ENCODE measurements around the gene BTBD18. TPM values are rescaled to one million over a fixed set of nuclear protein-coding genes. Genes with fewer than 3 reads are reported as not detected.

BTBD18 gene
- not detected for total RNA-seq
- under 1 TPM in 7 of 8 donors, not detected in 1; 0.07 to 0.41 (median 0.09) TPM for polyA plus RNA-seq (ENCODE audit: insufficient read depth in 1 of 8, insufficient read length in 8 of 8, low replicate concordance in 1 of 8)
- long read RNA-seq, donor 1: 0 reads
- long read RNA-seq, donor 2: 0 reads
- long read RNA-seq, donor 3: 0 reads
- long read RNA-seq, donor 4, partial matches to known transcripts: 10 of 10 reads
- long read RNA-seq, donor 4, other reads (novel, unspliced or antisense): 0 of 10 reads
- long read RNA-seq, donor 5: 0 reads
- long read RNA-seq, donor 6: 0 reads
- long read RNA-seq, donor 7: 0 reads
- long read RNA-seq, donor 8: 0 reads
- long read RNA-seq, donor 9: 0 reads
- long read RNA-seq, donor 10, partial matches to known transcripts: 19 of 19 reads
- long read RNA-seq, donor 10, other reads (novel, unspliced or antisense): 0 of 19 reads
- long read RNA-seq, donor 11: 0 reads

- Histone ChIP-seq H3K4me1 (ENCODE audit: control insufficient read depth, insufficient read depth, low read length) (no peaks in the 10 kb centered on the region), H3K27me3 (ENCODE audit: control insufficient read depth, insufficient read depth, low read length) (no peaks in the 10 kb centered on the region), H3K36me3 (ENCODE audit: control insufficient read depth, insufficient read depth, low read length) (peaks cover 5% of the 10 kb centered on the region), H3K4me3 (ENCODE audit: low read length) (no peak within 1 kb of the TSS), H3K9me3 (replicated peaks; ENCODE audit: control insufficient read depth, low read depth, low read length) (no peaks in the 10 kb centered on the region), H3K27ac (ENCODE audit: low read length) (no peak within 1 kb of the TSS)
- WGBS (ENCODE audit: insufficient coverage): 89% methylated on average over 3 of the region's 10 CpGs
- DNase-seq: peak; percentile 42
These were observed at the start of gene BTBD18 for GRCh38 chr11:57751676-57752253. Gene BTBD18, minus strand, starts transcription at chr11:57751819. Its CDS starts 631 bp downstream, at chr11:57751188.

GRCh38 chr11:57801183-57801485 lies 49.5 kb upstream of the BTBD18 start:
- Histone ChIP-seq H3K4me1 (ENCODE audit: control insufficient read depth, insufficient read depth, low read length) (peaks cover 16% of the 10 kb centered on the region), H3K27ac (ENCODE audit: low read length) (no peak overlapping the region), H3K36me3 (ENCODE audit: control insufficient read depth, insufficient read depth, low read length) (peaks cover 57% of the 10 kb centered on the region), H3K27me3 (ENCODE audit: control insufficient read depth, insufficient read depth, low read length) (no peaks in the 10 kb centered on the region), H3K4me3 (ENCODE audit: low read length) (no peak overlapping the region), H3K9me3 (replicated peaks; ENCODE audit: control insufficient read depth, low read depth, low read length) (no peaks in the 10 kb centered on the region)
- no peak for DNase-seq

- peak; percentile 86 for DNase-seq
- H3K4me3 ChIP-seq (ENCODE audit: low read length): no peak overlapping the region
- WGBS (ENCODE audit: insufficient coverage): 85% methylated on average over 2 of the region's 4 CpGs
- H3K27ac ChIP-seq (ENCODE audit: low read length): peak overlapping the region; percentile 18
- H3K9me3 ChIP-seq (replicated peaks; ENCODE audit: control insufficient read depth, low read depth, low read length): no peaks in the 10 kb centered on the region
- peaks cover 57% of the 10 kb centered on the region for H3K36me3 ChIP-seq (ENCODE audit: control insufficient read depth, insufficient read depth, low read length)
- no peaks in the 10 kb centered on the region for H3K27me3 ChIP-seq (ENCODE audit: control insufficient read depth, insufficient read depth, low read length)
- H3K4me1 ChIP-seq (ENCODE audit: control insufficient read depth, insufficient read depth, low read length): peaks cover 16% of the 10 kb centered on the region
These were observed 49.0 kb upstream of the BTBD18 start for GRCh38 chr11:57800444-57801182.

GRCh38 chr11:57798905-57799559 lies 47.4 kb upstream of the BTBD18 start:
- no CpG with 5 or more reads among the region's 1 CpG for WGBS (ENCODE audit: insufficient coverage)
- H3K27ac ChIP-seq (ENCODE audit: low read length): peak overlapping the region; percentile 17
- peak; percentile 38 for DNase-seq
- peaks cover 57% of the 10 kb centered on the region for H3K36me3 ChIP-seq (ENCODE audit: control insufficient read depth, insufficient read depth, low read length)
- no peaks in the 10 kb centered on the region for H3K27me3 ChIP-seq (ENCODE audit: control insufficient read depth, insufficient read depth, low read length)
- peaks cover 16% of the 10 kb centered on the region for H3K4me1 ChIP-seq (ENCODE audit: control insufficient read depth, insufficient read depth, low read length)
- no peaks in the 10 kb centered on the region for H3K9me3 ChIP-seq (replicated peaks; ENCODE audit: control insufficient read depth, low read depth, low read length)
- H3K4me3 ChIP-seq (ENCODE audit: low read length): no peak overlapping the region

- Histone ChIP-seq H3K27me3 (ENCODE audit: control insufficient read depth, insufficient read depth, low read length) (no peaks in the 10 kb centered on the region), H3K36me3 (ENCODE audit: control insufficient read depth, insufficient read depth, low read length) (peaks cover 55% of the 10 kb centered on the region), H3K27ac (ENCODE audit: low read length) (peak overlapping the region; percentile 71), H3K9me3 (replicated peaks; ENCODE audit: control insufficient read depth, low read depth, low read length) (no peaks in the 10 kb centered on the region), H3K4me3 (ENCODE audit: low read length) (no peak overlapping the region), H3K4me1 (ENCODE audit: control insufficient read depth, insufficient read depth, low read length) (peaks cover 8% of the 10 kb centered on the region)
- DNase-seq: peak; percentile 72
- WGBS (ENCODE audit: insufficient coverage): no CpG with 5 or more reads among the region's 8 CpGs
These were observed 41.9 kb upstream of the BTBD18 start for GRCh38 chr11:57793351-57794115.

- Histone ChIP-seq H3K4me1 (ENCODE audit: control insufficient read depth, insufficient read depth, low read length) (peaks cover 7% of the 10 kb centered on the region), H3K4me3 (ENCODE audit: low read length) (no peak overlapping the region), H3K9me3 (replicated peaks; ENCODE audit: control insufficient read depth, low read depth, low read length) (no peaks in the 10 kb centered on the region), H3K27me3 (ENCODE audit: control insufficient read depth, insufficient read depth, low read length) (no peaks in the 10 kb centered on the region), H3K27ac (ENCODE audit: low read length) (peak overlapping the region; percentile 71), H3K36me3 (ENCODE audit: control insufficient read depth, insufficient read depth, low read length) (peaks cover 51% of the 10 kb centered on the region)
- DNase-seq: peak; percentile 56
These were observed 41.3 kb upstream of the BTBD18 start for GRCh38 chr11:57792870-57793269.

GRCh38 chr11:57792060-57792541 lies 40.5 kb upstream of the BTBD18 start:
- WGBS (ENCODE audit: insufficient coverage): no CpG with 5 or more reads among the region's 7 CpGs
- no peaks in the 10 kb centered on the region for H3K9me3 ChIP-seq (replicated peaks; ENCODE audit: control insufficient read depth, low read depth, low read length)
- peak overlapping the region; percentile 71 for H3K27ac ChIP-seq (ENCODE audit: low read length)
- peak; percentile 79 for DNase-seq
- H3K36me3 ChIP-seq (ENCODE audit: control insufficient read depth, insufficient read depth, low read length): peaks cover 49% of the 10 kb centered on the region
- H3K4me1 ChIP-seq (ENCODE audit: control insufficient read depth, insufficient read depth, low read length): peaks cover 7% of the 10 kb centered on the region
- no peak overlapping the region for H3K4me3 ChIP-seq (ENCODE audit: low read length)
- H3K27me3 ChIP-seq (ENCODE audit: control insufficient read depth, insufficient read depth, low read length): no peaks in the 10 kb centered on the region

- Histone ChIP-seq H3K27me3 (ENCODE audit: control insufficient read depth, insufficient read depth, low read length) (no peaks in the 10 kb centered on the region), H3K4me1 (ENCODE audit: control insufficient read depth, insufficient read depth, low read length) (peaks cover 7% of the 10 kb centered on the region), H3K4me3 (ENCODE audit: low read length) (no peak overlapping the region), H3K36me3 (ENCODE audit: control insufficient read depth, insufficient read depth, low read length) (peaks cover 44% of the 10 kb centered on the region), H3K9me3 (replicated peaks; ENCODE audit: control insufficient read depth, low read depth, low read length) (no peaks in the 10 kb centered on the region), H3K27ac (ENCODE audit: low read length) (peak overlapping the region; percentile 71)
- WGBS (ENCODE audit: insufficient coverage): 91% methylated on average over 13 of the region's 22 CpGs
- no peak for DNase-seq
These were observed 39.9 kb upstream of the BTBD18 start for GRCh38 chr11:57791321-57792059.

- Histone ChIP-seq H3K9me3 (replicated peaks; ENCODE audit: control insufficient read depth, low read depth, low read length) (no peaks in the 10 kb centered on the region), H3K27me3 (ENCODE audit: control insufficient read depth, insufficient read depth, low read length) (no peaks in the 10 kb centered on the region), H3K36me3 (ENCODE audit: control insufficient read depth, insufficient read depth, low read length) (peaks cover 25% of the 10 kb centered on the region), H3K4me3 (ENCODE audit: low read length) (no peak overlapping the region), H3K27ac (ENCODE audit: low read length) (no peak overlapping the region), H3K4me1 (ENCODE audit: control insufficient read depth, insufficient read depth, low read length) (peaks cover 9% of the 10 kb centered on the region)
- DNase-seq: no peak
These were observed 37.1 kb upstream of the BTBD18 start for GRCh38 chr11:57788703-57789088.
